ENCODE results near the gene FCGR3B. TPM values are rescaled to one million over a fixed set of nuclear protein-coding genes. Genes with fewer than 3 reads are reported as not detected.

Gene FCGR3B
- total RNA-seq, 2 experiments from 2014 or later = not detected

Other genes starting within 250 kb of the FCGR3B start
- gene FCGR2A, start 125.7 kb downstream of the FCGR3B start, total RNA-seq = not detected
- under 1 TPM; 0.11 to 0.14 TPM for gene HSPA6, start 106.6 kb downstream of the FCGR3B start, total RNA-seq
- not detected for gene FCGR3A, start 81.4 kb downstream of the FCGR3B start, total RNA-seq
- not detected for gene FCGR2B, start 32.0 kb upstream of the FCGR3B start, total RNA-seq
- gene FCRLA, start 76.1 kb upstream of the FCGR3B start, total RNA-seq = not detected
- gene FCRLB, start 90.4 kb upstream of the FCGR3B start, total RNA-seq = not detected
- 10 to 100 TPM; 28.0 to 28.1 TPM for gene DUSP12, start 118.6 kb upstream of the FCGR3B start, total RNA-seq
- gene ATF6, start 135.1 kb upstream of the FCGR3B start, total RNA-seq = 10 to 100 TPM; 23.7 to 31.9 TPM